Liver (tissue), 9 donors: ENCODE measurements around the gene HEXB. TPM values are rescaled to one million over a fixed set of nuclear protein-coding genes. Genes with fewer than 3 reads are reported as not detected.

Experiments used
- DNase-seq: peaks from one replicate; pipeline ENCODE4 v3.0.0-alpha.2; 2017; ENCODE audit warnings: low spot score
- H3K27ac ChIP-seq, 2 donors: one replicate each; pipeline ENCODE4 v1.7.0; 2013; ENCODE audit warnings: inconsistent platforms in 2 of 2, low read length in 2 of 2, control low read depth in 1 of 2, low read depth in 1 of 2, mild to moderate bottlenecking in 1 of 2
- H3K27me3 ChIP-seq, 4 donors: one replicate each; pipeline versions ENCODE4 v1.6.1 to v1.7.0; 2013; ENCODE audit warnings: low read length in 3 of 4, inconsistent platforms in 1 of 4, mild to moderate bottlenecking in 1 of 4, moderate library complexity in 1 of 4; ENCODE audit not compliant: control insufficient read depth in 4 of 4, insufficient read depth in 4 of 4
- H3K36me3 ChIP-seq, 4 donors: one replicate each; pipeline versions ENCODE4 v1.6.1 to v1.7.0; 2013; ENCODE audit warnings: low read length in 3 of 4, mild to moderate bottlenecking in 3 of 4, low read depth in 1 of 4, moderate library complexity in 1 of 4; ENCODE audit not compliant: control insufficient read depth in 4 of 4, insufficient read depth in 3 of 4
- H3K4me1 ChIP-seq, 4 donors: one replicate each; pipeline versions ENCODE4 v1.6.1 to v1.7.0; 2013; ENCODE audit warnings: low read length in 3 of 4, mild to moderate bottlenecking in 3 of 4, moderate library complexity in 1 of 4; ENCODE audit not compliant: control insufficient read depth in 4 of 4, insufficient read depth in 4 of 4
- H3K4me3 ChIP-seq, 3 donors: one replicate each; pipeline versions ENCODE4 v1.6.1 to v1.7.0; 2013; ENCODE audit warnings: low read length in 3 of 3, control low read depth in 1 of 3, low read depth in 1 of 3, mild to moderate bottlenecking in 1 of 3
- H3K9ac ChIP-seq, 2 donors: one replicate each; pipeline ENCODE4 v1.7.0; 2013; ENCODE audit warnings: low read length in 2 of 2, mild to moderate bottlenecking in 2 of 2, moderate library complexity in 2 of 2, control low read depth in 1 of 2, low read depth in 1 of 2
- H3K9me3 ChIP-seq, 4 donors: one replicate each; pipeline versions ENCODE4 v1.6.1 to v1.7.0; 2013; ENCODE audit warnings: low read length in 3 of 4; ENCODE audit not compliant: control insufficient read depth in 4 of 4
- ATF3 ChIP-seq: IDR thresholded peaks from 2 replicates; pipeline ENCODE4 v1.6.1; 2016; ENCODE audit warnings: antibody characterized with exemption
- CTCF ChIP-seq: fragments of 150-350 bp; IDR thresholded peaks from 2 replicates; pipeline ENCODE4 v1.5.1; 2017; ENCODE audit warnings: improper control_type of control experiment, low read depth, low read length; ENCODE audit not compliant: missing input control
- EGR1 ChIP-seq, 2 donors: IDR thresholded peaks; 2 replicates each; pipeline ENCODE4 v1.6.1; 2016 to 2018; ENCODE audit warnings: antibody characterized with exemption in 2 of 2, low read depth in 2 of 2
- FOXA1 ChIP-seq: IDR thresholded peaks from 2 replicates; pipeline ENCODE4 v1.6.1; 2016; ENCODE audit warnings: antibody characterized with exemption
- FOXA2 ChIP-seq: IDR thresholded peaks from 2 replicates; pipeline ENCODE4 v1.6.1; 2016; ENCODE audit warnings: antibody characterized with exemption
- GABPA ChIP-seq, 2 donors: IDR thresholded peaks in 1 of 2; conservative IDR thresholded peaks in 1 of 2; 2 replicates each; pipeline ENCODE4 v1.6.1; 2016; ENCODE audit warnings: antibody characterized with exemption in 2 of 2, mild to moderate bottlenecking in 1 of 2, moderate library complexity in 1 of 2
- HNF4A ChIP-seq, 2 donors: conservative IDR thresholded peaks; 2 replicates each; pipeline ENCODE4 v1.6.1; 2016; ENCODE audit warnings: antibody characterized with exemption in 2 of 2, mild to moderate bottlenecking in 2 of 2
- HNF4G ChIP-seq: IDR thresholded peaks from 2 replicates; pipeline ENCODE4 v1.6.1; 2016; ENCODE audit warnings: antibody characterized with exemption
- JUND ChIP-seq, 2 donors: IDR thresholded peaks; 2 replicates each; pipeline ENCODE4 v1.6.1; 2016; ENCODE audit warnings: antibody characterized with exemption in 2 of 2
- MAX ChIP-seq: IDR thresholded peaks from 2 replicates; pipeline ENCODE4 v1.6.1; 2016; ENCODE audit warnings: antibody characterized with exemption
- NR2F2 ChIP-seq: IDR thresholded peaks from 2 replicates; pipeline ENCODE4 v1.6.1; 2016; ENCODE audit warnings: antibody characterized with exemption
- RAD21 ChIP-seq, 2 donors: IDR thresholded peaks; 2 replicates each; pipeline ENCODE4 v1.6.1; 2016; ENCODE audit warnings: antibody characterized with exemption in 2 of 2, mild to moderate bottlenecking in 2 of 2
- REST ChIP-seq: IDR thresholded peaks from 2 replicates; pipeline ENCODE4 v1.6.1; 2016; ENCODE audit warnings: antibody characterized with exemption, mild to moderate bottlenecking
- RXRA ChIP-seq, 2 donors: IDR thresholded peaks; 2 replicates each; pipeline ENCODE4 v1.6.1; 2017 to 2018; ENCODE audit warnings: antibody characterized with exemption in 2 of 2, mild to moderate bottlenecking in 1 of 2
- SP1 ChIP-seq: IDR thresholded peaks from 2 replicates; pipeline ENCODE4 v1.6.1; 2018; ENCODE audit warnings: antibody characterized with exemption, mild to moderate bottlenecking
- TAF1 ChIP-seq: conservative IDR thresholded peaks from 2 replicates; pipeline ENCODE4 v1.6.1; 2016; ENCODE audit warnings: antibody characterized with exemption, mild to moderate bottlenecking
- YY1 ChIP-seq: IDR thresholded peaks from 2 replicates; pipeline ENCODE4 v1.6.1; 2016; ENCODE audit warnings: antibody characterized with exemption, mild to moderate bottlenecking
- ZBTB33 ChIP-seq: IDR thresholded peaks from 2 replicates; pipeline ENCODE4 v1.6.1; 2016; ENCODE audit warnings: antibody characterized with exemption
- WGBS: extraction: QIAGEN DNeasy Blood & Tissue Kit; methylation state at CpG from one replicate; pipeline ENCODE4 v1.1.7; 2013; 5-methylcytosine and 5-hydroxymethylcytosine counted together
- polyA plus RNA-seq, 2 donors: library from polyadenylated mRNA; stranded (reverse) in 1 of 2; unstranded in 1 of 2; fragments of 200-250 nt in 1 of 2; fragments of >200 nt in 1 of 2; fragmentation: Nextera tagmentation in 1 of 2; extraction: Ambion mirVana in 1 of 2; gene quantifications; one replicate each; pipeline versions ENCODE4 v1.2.1 to v1.2.3, GENCODE V29; 2013 to 2015
- total RNA-seq, 2 donors: library from RNA; depleted of rRNA; stranded (reverse); fragments of >200 nt; gene quantifications; one replicate each; pipeline ENCODE4 v1.2.3, GENCODE V29; 2014
- donor health status: healthy.
- donor health status: healthy.
- donor health status: healthy.
- donor health status: healthy.
- donor health status: healthy.

HEXB gene
- total and polyA plus RNA-seq, 4 donors = 67.7 to 84.5 (median 76.2) TPM

GRCh38 chr5:74665816-74666215 is 19.2 kb upstream of the HEXB start (continued):
- TF ChIP-seq CTCF (no peak), RXRA (IDR thresholded peaks at IDR 0.05) (no peak), FOXA2 (no peak), HNF4A (conservative IDR thresholded peaks at IDR 0.05) (no peak)

- DNase-seq = no peak
- H3K4me3 ChIP-seq = no peak overlapping the region
- WGBS = 91% methylated on average over 4 of the region's 4 CpGs
Measured at GRCh38 chr5:74667396-74667795, 17.6 kb upstream of the HEXB start.

More at GRCh38 chr5:74667396-74667795, 17.6 kb upstream of the HEXB start:
- no peaks in the 10 kb centered on the region for H3K27me3 ChIP-seq
- H3K27ac ChIP-seq = no peak overlapping the region
- H3K9me3 ChIP-seq = no peaks in the 10 kb centered on the region
- no peaks in the 10 kb centered on the region for H3K4me1 ChIP-seq
- H3K36me3 ChIP-seq = no peaks in the 10 kb centered on the region
- TF ChIP-seq FOXA2 (no peak), CTCF (no peak), SP1 (no peak), GABPA (IDR thresholded peaks at IDR 0.05 in 1 of 2, conservative IDR thresholded peaks at IDR 0.05 in 1 of 2) (no peak), HNF4A (conservative IDR thresholded peaks at IDR 0.05) (no peak), ZBTB33 (no peak), ATF3 (no peak), TAF1 (no peak), EGR1 (IDR thresholded peaks at IDR 0.05; ENCODE audit: low read depth in 2 of 2) (no peak), FOXA1 (no peak), HNF4G (no peak), RXRA (IDR thresholded peaks at IDR 0.05) (no peak), RAD21 (IDR thresholded peaks at IDR 0.05) (no peak), NR2F2 (no peak), JUND (IDR thresholded peaks at IDR 0.05) (no peak), YY1 (no peak), REST (no peak), MAX (no peak)
- no peak overlapping the region for H3K9ac ChIP-seq
